Measurements from ENCODE around the gene PDCD6IP. TPM values are rescaled to one million over a fixed set of nuclear protein-coding genes. Genes with fewer than 3 reads are reported as not detected.

Gene PDCD6IP
- total RNA-seq, 2 donors from 2014 or later: 40.5 to 104 TPM

- Histone ChIP-seq H3K4me3 (no peak overlapping the region), H3K36me3 (replicated peaks in 1 of 2; ENCODE audit: insufficient read depth in 1 of 2, low read depth in 2 of 2) (no peaks in the 10 kb centered on the region), H3K27ac (no peak overlapping the region), H3K4me1 (peaks cover 6% of the 10 kb centered on the region), H3K27me3 (no peaks in the 10 kb centered on the region), H3K9me3 (no peaks in the 10 kb centered on the region)
- DNase-seq: no peak
- WGBS, 2 donors: 66% methylated on average over 2 of the region's 2 CpGs
- no peak for ATAC-seq
- no peak for TF ChIP-seq POLR2A (IDR thresholded peaks at IDR 0.05)
- no peak for TF ChIP-seq CTCF (IDR thresholded peaks at IDR 0.05)
- intact Hi-C loops (cut with DNase I): loop anchor here (10.0 kb wide), 1 partner anchor 799 kb away; no protein-coding TSS in a partner anchor
These were observed 87.6 kb downstream of the PDCD6IP start for GRCh38 chr3:33886015-33886414.

- 38 to 61% methylated on average over 1 of the region's 1 CpG for WGBS, 2 donors
- H3K9me3 ChIP-seq: no peaks in the 10 kb centered on the region
- intact Hi-C loops (cut with DNase I): loop anchor here (10.0 kb wide), 1 partner anchor 797 kb away; no protein-coding TSS in a partner anchor
- no peak overlapping the region for H3K27ac ChIP-seq
- no peak for ATAC-seq
- DNase-seq: no peak
- no peaks in the 10 kb centered on the region for H3K27me3 ChIP-seq
- TF ChIP-seq CTCF (IDR thresholded peaks at IDR 0.05) (no peak), POLR2A (IDR thresholded peaks at IDR 0.05) (no peak)
- H3K4me1 ChIP-seq: peaks cover 6% of the 10 kb centered on the region
- H3K36me3 ChIP-seq (replicated peaks in 1 of 2; ENCODE audit: insufficient read depth in 1 of 2, low read depth in 2 of 2): no peaks in the 10 kb centered on the region
- H3K4me3 ChIP-seq: no peak overlapping the region
These were observed 89.0 kb downstream of the PDCD6IP start for GRCh38 chr3:33887478-33887877.

- Histone ChIP-seq H3K36me3 (replicated peaks in 1 of 2; ENCODE audit: insufficient read depth in 1 of 2, low read depth in 2 of 2) (no peaks in the 10 kb centered on the region), H3K4me1 (no peaks in the 10 kb centered on the region), H3K9me3 (no peaks in the 10 kb centered on the region), H3K27me3 (no peaks in the 10 kb centered on the region), H3K27ac (no peak overlapping the region), H3K4me3 (no peak overlapping the region)
- no peak for DNase-seq
- no peak for TF ChIP-seq POLR2A (IDR thresholded peaks at IDR 0.05)
- TF ChIP-seq CTCF (IDR thresholded peaks at IDR 0.05): no peak
- intact Hi-C loops (cut with DNase I): loop anchor here (10.0 kb wide), 1 partner anchor 795 kb away; no protein-coding TSS in a partner anchor
- 54 to 75% methylated on average over 3 of the region's 3 CpGs for WGBS, 2 donors
- no peak for ATAC-seq
These were observed 91.1 kb downstream of the PDCD6IP start for GRCh38 chr3:33889394-33890039.

- WGBS, 2 donors: 54% methylated on average over 1 of the region's 1 CpG
- TF ChIP-seq CTCF (IDR thresholded peaks at IDR 0.05) (no peak), POLR2A (IDR thresholded peaks at IDR 0.05) (no peak)
- Histone ChIP-seq H3K4me1 (no peaks in the 10 kb centered on the region), H3K4me3 (no peak overlapping the region), H3K27me3 (no peaks in the 10 kb centered on the region), H3K36me3 (replicated peaks in 1 of 2; ENCODE audit: insufficient read depth in 1 of 2, low read depth in 2 of 2) (no peaks in the 10 kb centered on the region), H3K27ac (no peak overlapping the region), H3K9me3 (no peaks in the 10 kb centered on the region)
- DNase-seq (no peak), ATAC-seq (no peak)
- intact Hi-C loops (cut with DNase I): no loop called here
These were observed 94.2 kb downstream of the PDCD6IP start for GRCh38 chr3:33892655-33893054.

DNA sequence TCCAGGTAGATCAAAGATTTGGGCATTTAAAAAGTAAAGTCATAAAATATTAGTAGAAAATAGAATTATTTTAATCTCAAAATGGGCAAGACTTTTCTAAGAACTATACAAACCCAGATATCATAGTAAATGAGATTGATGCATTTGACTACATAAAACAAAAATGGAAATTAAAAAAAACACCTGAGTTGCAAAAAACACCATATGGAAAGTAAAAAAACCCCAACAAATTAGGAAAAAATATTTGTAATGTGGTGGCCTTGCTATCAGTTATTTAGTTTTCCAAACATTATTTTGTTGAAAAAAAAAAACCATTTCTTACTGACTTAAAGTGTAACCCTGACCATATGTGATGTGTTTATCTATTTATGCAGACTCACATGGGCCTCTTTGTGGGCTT, 97.2 kb downstream of the PDCD6IP start:
- H3K36me3 ChIP-seq (replicated peaks in 1 of 2; ENCODE audit: insufficient read depth in 1 of 2, low read depth in 2 of 2): no peaks in the 10 kb centered on the region
- no peak for TF ChIP-seq POLR2A (IDR thresholded peaks at IDR 0.05)
- TF ChIP-seq CTCF (IDR thresholded peaks at IDR 0.05): no peak
- no peaks in the 10 kb centered on the region for H3K9me3 ChIP-seq
- DNase-seq (no peak), ATAC-seq (no peak)
- H3K4me3 ChIP-seq: no peak overlapping the region
- H3K27me3 ChIP-seq: no peaks in the 10 kb centered on the region
- intact Hi-C loops (cut with DNase I): no loop called here
- H3K27ac ChIP-seq: no peak overlapping the region
- H3K4me1 ChIP-seq: no peaks in the 10 kb centered on the region

Data from body of pancreas (tissue), 4 donors.